Urinary bladder (tissue), 4 donors: ENCODE data around the gene DGCR2. TPM values are rescaled to one million over a fixed set of nuclear protein-coding genes. Genes with fewer than 3 reads are reported as not detected.
A peak's percentile ranks its signal among the peaks of the same experiment; 100 is the strongest.

Experiments
- DNase-seq: peaks from one replicate; pipeline ENCODE4 v3.0.0-alpha.2; 2015; ENCODE audit errors: extremely low spot score
- H3K27ac ChIP-seq: one replicate; pipeline ENCODE4 v1.5.1; 2013; ENCODE audit warnings: low read depth, mild to moderate bottlenecking, moderate library complexity
- H3K36me3 ChIP-seq: one replicate; pipeline ENCODE4 v1.6.1; 2013; ENCODE audit warnings: mild to moderate bottlenecking, moderate library complexity; ENCODE audit not compliant: insufficient read depth
- H3K4me1 ChIP-seq: one replicate; pipeline ENCODE4 v1.6.1; 2013; ENCODE audit warnings: mild to moderate bottlenecking, moderate library complexity; ENCODE audit not compliant: insufficient read depth
- H3K4me3 ChIP-seq: one replicate; pipeline ENCODE4 v1.5.1; 2013; ENCODE audit warnings: low read depth, low read length
- WGBS: extraction: QIAGEN DNeasy Blood & Tissue Kit; methylation state at CpG from one replicate; pipeline ENCODE4 v1.1.7; 2013; 5-methylcytosine and 5-hydroxymethylcytosine counted together
- polyA plus RNA-seq: library from polyadenylated mRNA; stranded (reverse); fragments of 200-250 nt; gene quantifications from one replicate; pipeline ENCODE4 v1.2.3, GENCODE V29; 2013
- total RNA-seq: library from RNA; depleted of rRNA; stranded (reverse); fragments of >200 nt; gene quantifications from one replicate; pipeline ENCODE4 v1.2.3, GENCODE V29; 2014
- donor health status: healthy with polysubstance abuse.
- donor health status: healthy.

Gene DGCR2
- total and polyA plus RNA-seq, 2 donors = 41.4 to 61.0 TPM

DNA sequence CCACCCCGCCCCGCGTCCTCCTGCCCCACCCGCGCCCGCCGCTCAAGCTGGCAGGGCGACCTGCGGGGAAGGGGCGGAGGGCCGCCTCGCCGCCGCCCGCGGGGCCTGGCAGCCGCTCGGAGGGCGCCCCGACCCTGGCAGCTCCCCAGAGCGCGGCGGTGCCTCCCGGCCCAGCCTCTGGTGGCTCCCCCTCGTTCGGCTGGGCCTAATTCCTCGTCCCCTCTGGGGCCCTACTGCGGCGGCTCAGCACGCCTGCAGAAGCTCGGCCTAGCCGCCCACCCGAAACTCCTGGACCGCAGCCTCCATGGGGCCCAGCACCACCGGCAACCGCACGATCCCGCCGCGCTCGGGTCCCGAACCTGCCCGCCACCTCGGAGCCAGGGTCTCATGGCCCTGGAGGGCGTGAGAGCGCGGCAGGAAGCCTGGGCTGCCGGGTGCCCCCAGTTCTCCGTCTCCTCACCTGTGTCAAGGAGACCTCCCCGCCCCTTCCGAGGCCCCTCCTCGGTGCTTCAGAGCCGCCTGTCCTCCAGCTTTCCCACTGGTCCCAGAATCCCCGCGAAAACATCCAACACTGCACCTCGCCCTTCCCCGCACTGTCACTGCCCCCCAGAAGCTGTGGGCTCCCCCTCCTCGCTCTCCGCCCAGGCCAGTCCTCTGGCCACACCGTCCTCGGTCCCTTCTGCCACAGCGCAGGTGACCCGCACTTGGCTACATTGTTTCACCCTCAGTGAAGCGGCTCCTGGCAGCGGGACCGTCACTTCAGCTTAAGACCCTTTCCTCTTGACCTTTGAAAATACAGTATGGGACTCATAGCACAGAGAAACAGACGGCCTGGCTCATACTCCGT, 28.5 kb upstream of the DGCR2 start:
- Histone ChIP-seq H3K4me1 (peaks cover 1% of the 10 kb centered on the region), H3K27ac (no peak overlapping the region), H3K36me3 (no peaks in the 10 kb centered on the region), H3K4me3 (no peak overlapping the region)
- no peak for DNase-seq
- WGBS = 7% methylated on average over 68 of the region's 68 CpGs

- H3K4me3 ChIP-seq = peak within 1 kb of the TSS; percentile 14
- H3K27ac ChIP-seq = no peak within 1 kb of the TSS
- no peak for DNase-seq
- no peaks in the 10 kb centered on the region for H3K36me3 ChIP-seq
- peaks cover 1% of the 10 kb centered on the region for H3K4me1 ChIP-seq
- 1% methylated on average over 59 of the region's 59 CpGs for WGBS
Observed at GRCh38 chr22:19149991-19150390, 27.8 kb upstream of the DGCR2 start, which contains the start of gene GSC2. Gene GSC2 (minus strand): TSS chr22:19150292. CDS start chr22:19150283, 9 bp downstream.

GRCh38 chr22:19149047-19149883, 27.1 kb upstream of the DGCR2 start:
- WGBS = 2% methylated on average over 92 of the region's 92 CpGs
- DNase-seq = no peak
- H3K4me3 ChIP-seq = peak overlapping the region; percentile 14
- peaks cover 1% of the 10 kb centered on the region for H3K4me1 ChIP-seq
- no peak overlapping the region for H3K27ac ChIP-seq
- no peaks in the 10 kb centered on the region for H3K36me3 ChIP-seq

- Histone ChIP-seq H3K4me1 (peaks cover 1% of the 10 kb centered on the region), H3K4me3 (no peak overlapping the region), H3K36me3 (no peaks in the 10 kb centered on the region), H3K27ac (no peak overlapping the region)
- WGBS = 36% methylated on average over 33 of the region's 33 CpGs
- DNase-seq = no peak
Observed at GRCh38 chr22:19148417-19149046, 26.3 kb upstream of the DGCR2 start.

GRCh38 chr22:19147195-19147780, 25.1 kb upstream of the DGCR2 start:
- no peaks in the 10 kb centered on the region for H3K36me3 ChIP-seq
- peaks cover 1% of the 10 kb centered on the region for H3K4me1 ChIP-seq
- H3K4me3 ChIP-seq = no peak overlapping the region
- no peak overlapping the region for H3K27ac ChIP-seq
- DNase-seq = no peak
- WGBS = 21% methylated on average over 9 of the region's 9 CpGs

DNA sequence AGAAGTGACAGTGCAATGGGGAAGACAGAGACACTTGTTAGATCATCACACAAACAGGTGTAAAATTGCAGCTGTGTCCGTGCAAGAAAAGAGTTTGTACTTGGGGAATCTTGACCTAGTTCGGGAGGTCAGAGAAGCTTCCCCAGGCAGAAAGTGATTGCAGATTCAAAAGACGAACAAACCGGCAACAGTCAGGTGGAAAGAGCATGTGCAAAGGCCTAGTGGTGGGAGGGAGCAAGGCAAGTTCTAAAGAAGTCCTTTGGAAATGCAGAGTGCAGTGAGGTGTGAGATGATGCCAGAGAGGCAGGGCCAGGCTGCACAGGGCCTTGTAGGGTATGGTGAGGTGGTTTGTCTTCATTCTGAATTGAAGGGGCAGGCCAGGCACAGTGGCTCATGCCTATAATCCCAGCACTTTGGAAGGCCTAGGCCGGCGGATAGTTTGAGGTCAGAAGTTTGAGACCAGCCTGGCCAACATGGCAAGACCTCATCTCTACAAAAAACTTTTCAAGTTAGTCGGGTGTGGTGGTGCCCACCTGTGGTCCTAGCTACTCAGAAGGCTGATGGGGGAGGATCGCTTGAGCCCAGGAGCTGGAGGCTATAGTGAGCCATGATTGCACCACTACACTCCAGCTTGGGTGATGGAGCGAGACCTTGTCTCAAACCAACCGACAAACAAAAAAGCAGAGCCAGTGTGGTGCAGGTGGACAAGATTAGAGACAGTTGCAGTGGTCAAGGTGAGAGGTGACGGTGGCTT, 24.2 kb upstream of the DGCR2 start:
- Histone ChIP-seq H3K4me3 (no peak overlapping the region), H3K27ac (no peak overlapping the region), H3K36me3 (no peaks in the 10 kb centered on the region), H3K4me1 (peaks cover 1% of the 10 kb centered on the region)
- WGBS = 82% methylated on average over 11 of the region's 11 CpGs
- DNase-seq = no peak

- peak overlapping the region; percentile 63 for H3K4me3 ChIP-seq
- H3K27ac ChIP-seq = peak overlapping the region; percentile 42
- DNase-seq = no peak
- H3K4me1 ChIP-seq = no peaks in the 10 kb centered on the region
- H3K36me3 ChIP-seq = no peaks in the 10 kb centered on the region
- WGBS = 3% methylated on average over 17 of the region's 17 CpGs
Observed at GRCh38 chr22:19143967-19144400, 21.8 kb upstream of the DGCR2 start.

DNA sequence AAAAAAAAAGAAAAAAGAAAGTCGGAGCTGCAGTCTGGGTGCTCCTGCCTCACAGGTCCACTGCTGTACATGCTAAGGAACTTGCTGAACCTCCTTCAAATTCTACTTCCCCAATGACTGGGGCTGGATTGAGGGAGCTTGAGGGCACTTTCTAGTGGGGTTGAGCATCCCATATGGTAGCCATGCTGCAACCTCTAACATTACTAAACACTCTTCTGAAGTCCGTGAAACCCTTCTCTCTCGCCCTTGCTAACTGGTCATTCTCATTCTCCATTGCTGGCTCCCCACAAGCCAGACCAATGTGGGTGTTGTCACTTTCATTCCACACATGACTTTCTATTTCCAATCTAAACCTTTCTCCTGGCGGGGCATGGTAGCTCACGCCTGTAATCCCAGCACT, 21.0 kb upstream of the DGCR2 start:
- Histone ChIP-seq H3K36me3 (peaks cover 2% of the 10 kb centered on the region), H3K4me3 (no peak overlapping the region), H3K4me1 (no peaks in the 10 kb centered on the region), H3K27ac (no peak overlapping the region)
- 89% methylated on average over 5 of the region's 5 CpGs for WGBS
- DNase-seq = no peak

DNA sequence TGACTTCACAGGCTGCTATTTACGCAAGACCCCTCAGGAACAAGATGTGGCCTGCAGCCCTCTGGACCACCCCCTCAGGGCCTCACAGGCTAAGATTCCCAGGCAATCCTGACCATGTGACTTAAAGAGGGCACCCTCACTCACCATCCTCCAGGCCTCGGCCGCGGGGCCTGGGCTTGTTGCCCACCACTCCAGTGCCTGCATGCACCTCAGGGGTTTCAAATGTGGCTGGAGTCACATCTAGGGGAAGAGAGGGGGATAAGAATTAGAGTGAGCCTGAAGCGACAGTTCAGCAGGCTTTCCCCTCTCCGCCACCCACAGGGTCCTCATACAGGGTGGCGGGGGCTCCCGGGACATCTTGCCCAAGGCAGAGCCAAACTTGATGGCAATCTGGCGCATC, 20.2 kb upstream of the DGCR2 start:
- Histone ChIP-seq H3K4me1 (no peaks in the 10 kb centered on the region), H3K27ac (no peak overlapping the region), H3K36me3 (peaks cover 2% of the 10 kb centered on the region), H3K4me3 (no peak overlapping the region)
- 96% methylated on average over 9 of the region's 9 CpGs for WGBS
- no peak for DNase-seq

DNA sequence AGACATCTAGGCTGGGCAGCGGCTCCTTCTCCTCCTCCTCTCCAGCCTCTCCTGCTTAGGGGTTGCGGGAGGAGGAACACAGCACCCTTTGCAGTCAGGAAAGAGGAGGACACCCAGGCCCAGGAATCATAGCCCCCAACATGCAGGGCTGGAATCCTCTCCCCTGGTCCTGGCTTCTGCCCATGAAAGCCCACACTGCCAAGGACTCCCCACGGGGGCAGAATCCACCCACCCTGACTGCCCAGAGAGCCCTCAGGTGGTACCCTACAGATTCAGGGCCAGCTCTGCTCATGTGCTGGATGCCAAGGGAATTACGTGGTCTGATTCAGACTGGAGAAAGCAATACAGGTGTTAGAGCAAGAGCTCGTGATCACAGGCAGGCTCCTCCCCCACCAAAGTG, 17.8 kb upstream of the DGCR2 start:
- 92% methylated on average over 5 of the region's 5 CpGs for WGBS
- Histone ChIP-seq H3K36me3 (peaks cover 2% of the 10 kb centered on the region), H3K4me3 (no peak overlapping the region), H3K4me1 (no peaks in the 10 kb centered on the region), H3K27ac (no peak overlapping the region)
- no peak for DNase-seq

- 92% methylated on average over 9 of the region's 9 CpGs for WGBS
- Histone ChIP-seq H3K36me3 (peaks cover 2% of the 10 kb centered on the region), H3K4me3 (no peak overlapping the region), H3K4me1 (no peaks in the 10 kb centered on the region), H3K27ac (no peak overlapping the region)
- DNase-seq = no peak
Observed at GRCh38 chr22:19139001-19139356, 16.8 kb upstream of the DGCR2 start.

DNA sequence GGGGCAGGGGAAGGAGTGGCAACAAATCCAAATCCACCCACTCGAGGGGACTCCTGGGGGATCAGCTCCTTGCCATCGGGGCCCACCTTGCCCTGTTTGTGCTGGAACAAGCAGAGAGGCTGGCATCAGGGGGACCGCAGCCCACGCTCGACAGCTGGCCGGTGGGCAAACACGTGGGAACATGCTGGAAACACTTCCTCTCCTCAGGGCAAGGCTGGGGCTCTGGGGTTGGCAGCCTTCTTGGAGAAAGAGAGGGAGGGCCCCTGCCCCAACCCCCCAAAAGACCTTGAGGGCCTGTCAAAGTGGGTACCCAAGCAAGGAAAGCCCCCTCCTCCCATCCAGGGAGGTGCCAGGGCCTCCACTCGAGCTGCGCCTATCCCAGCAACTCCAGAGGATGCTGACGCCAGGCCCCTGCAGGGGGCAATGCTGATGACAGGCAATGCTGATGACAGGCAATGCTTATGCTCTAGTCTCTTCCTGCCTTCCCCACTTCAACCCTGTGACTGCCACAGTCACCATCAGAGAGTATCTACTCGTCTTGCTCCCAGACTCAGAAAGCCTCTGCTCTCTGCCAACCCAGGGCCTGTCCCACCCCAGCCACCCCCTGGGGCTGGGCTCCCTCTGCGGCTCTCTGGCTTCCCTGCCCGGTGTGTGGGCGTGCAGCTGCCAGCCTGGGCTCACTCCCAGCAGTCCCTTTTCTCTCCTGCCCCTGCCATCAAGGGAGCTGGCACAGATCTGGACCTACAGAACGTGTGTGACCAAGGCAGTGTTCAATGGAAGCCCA, 16.2 kb upstream of the DGCR2 start:
- Histone ChIP-seq H3K4me3 (no peak overlapping the region), H3K36me3 (peaks cover 2% of the 10 kb centered on the region), H3K27ac (no peak overlapping the region), H3K4me1 (no peaks in the 10 kb centered on the region)
- no peak for DNase-seq
- whole genome bisulfite sequencing = 89% methylated on average over 15 of the region's 15 CpGs
